CD4-positive, alpha-beta memory T cell (primary cell): ENCODE data around the gene SETD3. TPM values are rescaled to one million over a fixed set of nuclear protein-coding genes. Genes with fewer than 3 reads are reported as not detected.

Experiments used
- CTCF ChIA-PET: fragments of 350-600 bp; sonication (Branson Sonifier 250); formaldehyde crosslinking; loops from one replicate; lab custom pipeline; 2021; ENCODE audit warnings: inconsistent platforms; ENCODE audit not compliant: partially characterized antibody; lab: Charles Lee
- POLR2A ChIA-PET: fragments of 350-600 bp; sonication (Branson Sonifier 250); formaldehyde crosslinking; loops from one replicate; lab custom pipeline; 2021; ENCODE audit not compliant: partially characterized antibody; lab: Charles Lee
- DNase-seq, 5 donors: peaks; one replicate each; pipeline versions ENCODE4 v3.0.0 to v3.0.0-alpha.2; 2020 to 2022; ENCODE audit warnings: mixed read lengths in 1 of 5
- H3K27ac ChIP-seq: one replicate; pipeline ENCODE4 v1.7.0; 2013; ENCODE audit warnings: low read depth, low read length
- H3K27me3 ChIP-seq: 2 replicates; pipeline ENCODE4 v1.7.0; 2013; ENCODE audit warnings: mild to moderate bottlenecking, low read length, moderate library complexity; ENCODE audit not compliant: insufficient read depth
- H3K36me3 ChIP-seq: 2 replicates; pipeline ENCODE4 v1.7.0; 2013; ENCODE audit warnings: mild to moderate bottlenecking, low read length, moderate library complexity; ENCODE audit not compliant: insufficient read depth
- H3K4me1 ChIP-seq: 2 replicates; pipeline ENCODE4 v1.7.0; 2013; ENCODE audit warnings: mild to moderate bottlenecking, low read length, moderate library complexity; ENCODE audit not compliant: insufficient read depth
- H3K4me3 ChIP-seq, 2 donors: one replicate each; pipeline ENCODE4 v1.7.0; 2013; ENCODE audit warnings: low read length in 2 of 2, mild to moderate bottlenecking in 1 of 2
- H3K9me3 ChIP-seq, 2 donors: one replicate each; pipeline ENCODE4 v1.7.0; 2013; ENCODE audit warnings: low read length in 2 of 2, control low read depth in 1 of 2; ENCODE audit not compliant: control insufficient read depth in 1 of 2
- H3K27ac Mint-ChIP-seq, 7 donors: one replicate each; pipeline ENCODE4 v1.8.0; 2020 to 2021; ENCODE audit warnings: mixed read lengths in 7 of 7, mild to moderate bottlenecking in 6 of 7, inconsistent platforms in 3 of 7, moderate library complexity in 3 of 7
- H3K27me3 Mint-ChIP-seq, 2 donors: one replicate each; pipeline ENCODE4 v1.8.0; 2020 to 2021; ENCODE audit warnings: mixed read lengths in 2 of 2
- H3K36me3 Mint-ChIP-seq, 2 donors: one replicate each; pipeline ENCODE4 v1.8.0; 2020 to 2021; ENCODE audit warnings: mixed read lengths in 2 of 2, inconsistent platforms in 1 of 2, mild to moderate bottlenecking in 1 of 2
- H3K4me1 Mint-ChIP-seq, 4 donors: one replicate each; pipeline ENCODE4 v1.8.0; 2020 to 2021; ENCODE audit warnings: mixed read lengths in 4 of 4, mild to moderate bottlenecking in 1 of 4
- H3K4me3 Mint-ChIP-seq, 8 donors: one replicate each; pipeline ENCODE4 v1.8.0; 2020 to 2021; ENCODE audit warnings: mixed read lengths in 8 of 8, mild to moderate bottlenecking in 7 of 8, moderate library complexity in 6 of 8, inconsistent platforms in 3 of 8
- H3K9me3 Mint-ChIP-seq, 8 donors: one replicate each; pipeline ENCODE4 v1.8.0; 2020 to 2021; ENCODE audit warnings: mixed read lengths in 8 of 8, mild to moderate bottlenecking in 5 of 8, inconsistent platforms in 3 of 8, moderate library complexity in 1 of 8
- intact Hi-C: fragments of 100-400 bp; cut with micrococcal nuclease; formaldehyde crosslinking; loops from one replicate; pipeline ENCODE4 v1.15.1; 2023
- polyA plus RNA-seq, 2 donors: library from polyadenylated mRNA; unstranded; fragments of 300-500 nt; fragmentation: Illumina TruSeq; gene quantifications; one replicate each; pipeline ENCODE4 v1.2.3, GENCODE V29; 2021
- total RNA-seq, 2 experiments: library from RNA; stranded (reverse); gene quantifications; one replicate each; pipeline ENCODE4 v1.2.3, GENCODE V29; 2021

Gene SETD3
- total and polyA plus RNA-seq, 4 experiments from 2014 or later: 37.4 to 66.9 (median 55.8) TPM

- H3K9me3 Mint-ChIP-seq: no peaks in the 10 kb centered on the region
- CTCF ChIA-PET: no interaction called here
These were observed 13.9 kb downstream of the SETD3 start for GRCh38 chr14:99466758-99467157.

GRCh38 chr14:99465288-99465687 lies 15.4 kb downstream of the SETD3 start:
- H3K4me1 Mint-ChIP-seq: peaks cover 20 to 54% (median 35%) of the 10 kb centered on the region in 4 donors

More at GRCh38 chr14:99466758-99467157, 13.9 kb downstream of the SETD3 start:
- H3K27ac Mint-ChIP-seq: no peak overlapping the region
- no peaks in the 10 kb centered on the region for H3K27me3 ChIP-seq
- H3K27ac ChIP-seq: no peak overlapping the region
- H3K4me3 ChIP-seq: no peak overlapping the region
- H3K27me3 Mint-ChIP-seq: no peaks in the 10 kb centered on the region
- no peak overlapping the region for H3K4me3 Mint-ChIP-seq
- peaks cover 24 to 62% (median 40%) of the 10 kb centered on the region in 4 donors for H3K4me1 Mint-ChIP-seq
- peaks cover 12% of the 10 kb centered on the region for H3K4me1 ChIP-seq
- H3K36me3 ChIP-seq: peaks cover 34% of the 10 kb centered on the region
- intact Hi-C loops: no loop called here
- POLR2A ChIA-PET: no interaction called here
- no peak for DNase-seq
- H3K36me3 Mint-ChIP-seq: peaks cover 14 to 41% of the 10 kb centered on the region in 2 donors
- H3K9me3 ChIP-seq: no peaks in the 10 kb centered on the region

GRCh38 chr14:99463974-99464373 lies 16.7 kb downstream of the SETD3 start:
- no peak for DNase-seq
- Histone ChIP-seq H3K27me3 (no peaks in the 10 kb centered on the region), H3K36me3 (peaks cover 47% of the 10 kb centered on the region), H3K9me3 (no peaks in the 10 kb centered on the region), H3K4me3 (no peak overlapping the region), H3K4me1 (peaks cover 10% of the 10 kb centered on the region), H3K27ac (no peak overlapping the region)
- Mint-ChIP-seq H3K27ac (no peak overlapping the region), H3K9me3 (no peaks in the 10 kb centered on the region), H3K27me3 (no peaks in the 10 kb centered on the region), H3K4me1 (peaks cover 13 to 40% (median 25%) of the 10 kb centered on the region in 4 donors), H3K36me3 (peaks cover 36 to 65% of the 10 kb centered on the region in 2 donors), H3K4me3 (no peak overlapping the region)
- ChIA-PET CTCF (no interaction called here), POLR2A (no interaction called here)
- intact Hi-C loops: no loop called here

More at GRCh38 chr14:99465288-99465687, 15.4 kb downstream of the SETD3 start:
- no peaks in the 10 kb centered on the region for H3K9me3 Mint-ChIP-seq
- H3K27ac Mint-ChIP-seq: no peak overlapping the region
- peaks cover 11% of the 10 kb centered on the region for H3K4me1 ChIP-seq
- no peak overlapping the region for H3K27ac ChIP-seq
- H3K9me3 ChIP-seq: no peaks in the 10 kb centered on the region
- H3K4me3 Mint-ChIP-seq: no peak overlapping the region
- no peaks in the 10 kb centered on the region for H3K27me3 ChIP-seq
- no peak for DNase-seq
- intact Hi-C loops: no loop called here
- no peak overlapping the region for H3K4me3 ChIP-seq
- peaks cover 24 to 53% of the 10 kb centered on the region in 2 donors for H3K36me3 Mint-ChIP-seq
- no peaks in the 10 kb centered on the region for H3K27me3 Mint-ChIP-seq
- ChIA-PET POLR2A (no interaction called here), CTCF (no interaction called here)
- peaks cover 45% of the 10 kb centered on the region for H3K36me3 ChIP-seq

- intact Hi-C loops: no loop called here
- H3K4me3 ChIP-seq: no peak overlapping the region
- peaks cover 45 to 73% of the 10 kb centered on the region in 2 donors for H3K36me3 Mint-ChIP-seq
- ChIA-PET POLR2A (no interaction called here), CTCF (interaction anchor here (1.1 kb wide), 1 partner anchor 46 kb away, joined by 3 read pairs; no protein-coding TSS in a partner anchor)
- peak overlapping the region in 1 of 7 donors; percentile 55 for H3K27ac Mint-ChIP-seq
- no peaks in the 10 kb centered on the region for H3K4me1 ChIP-seq
- peaks cover 59% of the 10 kb centered on the region for H3K36me3 ChIP-seq
- no peaks in the 10 kb centered on the region for H3K27me3 Mint-ChIP-seq
- H3K4me1 Mint-ChIP-seq: peaks cover 1 to 23% (median 12%) of the 10 kb centered on the region in 4 donors
- H3K4me3 Mint-ChIP-seq: peak overlapping the region in 1 of 8 donors; percentile 42
- H3K27me3 ChIP-seq: no peaks in the 10 kb centered on the region
- H3K27ac ChIP-seq: no peak overlapping the region
- no peaks in the 10 kb centered on the region for H3K9me3 ChIP-seq
- no peaks in the 10 kb centered on the region for H3K9me3 Mint-ChIP-seq
- DNase-seq: no peak
These were observed 18.4 kb downstream of the SETD3 start for GRCh38 chr14:99462210-99462609.

GRCh38 chr14:99461411-99462085 lies 19.1 kb downstream of the SETD3 start:
- peaks cover 1 to 18% (median 11%) of the 10 kb centered on the region in 4 donors for H3K4me1 Mint-ChIP-seq
- Histone ChIP-seq H3K4me3 (no peak overlapping the region), H3K27ac (no peak overlapping the region), H3K9me3 (no peaks in the 10 kb centered on the region), H3K27me3 (no peaks in the 10 kb centered on the region), H3K4me1 (no peaks in the 10 kb centered on the region), H3K36me3 (peaks cover 65% of the 10 kb centered on the region)
- no peaks in the 10 kb centered on the region for H3K9me3 Mint-ChIP-seq
- intact Hi-C loops: no loop called here
- no peak overlapping the region for H3K4me3 Mint-ChIP-seq
- ChIA-PET CTCF (no interaction called here), POLR2A (no interaction called here)
- peaks cover 51 to 79% of the 10 kb centered on the region in 2 donors for H3K36me3 Mint-ChIP-seq
- no peaks in the 10 kb centered on the region for H3K27me3 Mint-ChIP-seq
- peak overlapping the region in 2 of 7 donors; percentile 8 to 48 for H3K27ac Mint-ChIP-seq
- no peak for DNase-seq

- intact Hi-C loops: no loop called here
These were observed 19.9 kb downstream of the SETD3 start for GRCh38 chr14:99460793-99461192.

GRCh38 chr14:99459481-99460100 lies 21.1 kb downstream of the SETD3 start:
- no peak for DNase-seq
- ChIA-PET CTCF (no interaction called here), POLR2A (no interaction called here)
- Mint-ChIP-seq H3K4me1 (peaks cover 1 to 14% (median 5%) of the 10 kb centered on the region in 4 donors), H3K36me3 (peaks cover 60 to 72% of the 10 kb centered on the region in 2 donors), H3K27me3 (no peaks in the 10 kb centered on the region), H3K27ac (peak overlapping the region in 1 of 7 donors; percentile 45), H3K4me3 (no peak overlapping the region), H3K9me3 (no peaks in the 10 kb centered on the region)
- intact Hi-C loops: no loop called here
- Histone ChIP-seq H3K9me3 (no peaks in the 10 kb centered on the region), H3K27me3 (no peaks in the 10 kb centered on the region), H3K4me3 (no peak overlapping the region), H3K4me1 (no peaks in the 10 kb centered on the region), H3K27ac (no peak overlapping the region), H3K36me3 (peaks cover 64% of the 10 kb centered on the region)

More at GRCh38 chr14:99460793-99461192, 19.9 kb downstream of the SETD3 start:
- POLR2A ChIA-PET: no interaction called here
- no peaks in the 10 kb centered on the region for H3K9me3 ChIP-seq
- no peaks in the 10 kb centered on the region for H3K27me3 ChIP-seq
- Mint-ChIP-seq H3K27me3 (no peaks in the 10 kb centered on the region), H3K4me1 (peaks cover 1 to 14% (median 6%) of the 10 kb centered on the region in 4 donors), H3K27ac (peak overlapping the region in 2 of 7 donors; percentile 29 to 52), H3K36me3 (peaks cover 53 to 77% of the 10 kb centered on the region in 2 donors), H3K9me3 (no peaks in the 10 kb centered on the region), H3K4me3 (no peak overlapping the region)
- H3K36me3 ChIP-seq: peaks cover 69% of the 10 kb centered on the region
- H3K4me3 ChIP-seq: no peak overlapping the region
- CTCF ChIA-PET: no interaction called here
- H3K27ac ChIP-seq: no peak overlapping the region
- no peak for DNase-seq
- H3K4me1 ChIP-seq: no peaks in the 10 kb centered on the region
